ENCODE data around the gene ANKZF1.
"Not testable (repeated sequence)": the region's sequence is repeated elsewhere in the genome, so short reads cannot be mapped to it uniquely, and the experiment has no call there.

GRCh38 chr2:219200502-219201326, 28.9 kb upstream of the ANKZF1 start:
- not testable (repeated sequence) for TF ChIP-seq EZH2 (IDR thresholded peaks at IDR 0.05; ENCODE audit: borderline replicate concordance); CTCF (IDR thresholded peaks at IDR 0.05; ENCODE audit: poor library complexity); EZH2phosphoT487 (IDR thresholded peaks at IDR 0.05; ENCODE audit: low read depth, severe bottlenecking, unreplicated experiment)

Data from hepatocyte (in vitro differentiated cells).